ENCODE results near the gene CASP6.

DNA sequence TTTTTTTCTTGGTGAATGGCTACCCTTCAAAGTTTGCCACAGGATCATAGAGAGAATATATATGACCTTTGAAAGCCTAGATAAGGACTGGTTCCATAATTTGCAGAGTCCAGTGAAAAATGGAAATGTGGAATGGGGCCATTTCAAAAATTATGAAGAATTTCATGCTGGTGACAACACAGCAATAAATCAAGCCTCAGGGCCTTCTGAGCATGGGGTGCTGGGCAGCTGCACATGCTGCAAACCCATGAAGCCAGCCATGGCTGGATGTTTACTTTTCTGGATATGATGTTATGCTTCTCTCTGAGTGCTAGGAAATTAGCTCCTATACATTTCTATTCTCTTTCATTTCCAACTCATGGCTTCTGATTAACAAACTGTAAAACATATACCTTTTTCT is 42.6 kb upstream of the CASP6 start:
- TF ChIP-seq, protein P1, sequence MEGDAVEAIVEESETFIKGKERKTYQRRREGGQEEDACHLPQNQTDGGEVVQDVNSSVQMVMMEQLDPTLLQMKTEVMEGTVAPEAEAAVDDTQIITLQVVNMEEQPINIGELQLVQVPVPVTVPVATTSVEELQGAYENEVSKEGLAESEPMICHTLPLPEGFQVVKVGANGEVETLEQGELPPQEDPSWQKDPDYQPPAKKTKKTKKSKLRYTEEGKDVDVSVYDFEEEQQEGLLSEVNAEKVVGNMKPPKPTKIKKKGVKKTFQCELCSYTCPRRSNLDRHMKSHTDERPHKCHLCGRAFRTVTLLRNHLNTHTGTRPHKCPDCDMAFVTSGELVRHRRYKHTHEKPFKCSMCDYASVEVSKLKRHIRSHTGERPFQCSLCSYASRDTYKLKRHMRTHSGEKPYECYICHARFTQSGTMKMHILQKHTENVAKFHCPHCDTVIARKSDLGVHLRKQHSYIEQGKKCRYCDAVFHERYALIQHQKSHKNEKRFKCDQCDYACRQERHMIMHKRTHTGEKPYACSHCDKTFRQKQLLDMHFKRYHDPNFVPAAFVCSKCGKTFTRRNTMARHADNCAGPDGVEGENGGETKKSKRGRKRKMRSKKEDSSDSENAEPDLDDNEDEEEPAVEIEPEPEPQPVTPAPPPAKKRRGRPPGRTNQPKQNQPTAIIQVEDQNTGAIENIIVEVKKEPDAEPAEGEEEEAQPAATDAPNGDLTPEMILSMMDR (IDR thresholded peaks at IDR 0.05): no peak
- TF ChIP-seq POLR2A (IDR thresholded peaks at IDR 0.05) (no peak), EP300 (IDR thresholded peaks at IDR 0.05) (no peak), POLR2AphosphoS5 (IDR thresholded peaks at IDR 0.05) (no peak)
